ENCODE measurements around the gene FARSA. TPM values are rescaled to one million over a fixed set of nuclear protein-coding genes. Genes with fewer than 3 reads are reported as not detected.

The FARSA gene
- total and polyA plus RNA-seq, 2 of the 13 experiments (the other 11 are each of a cell fraction or from before 2014, with no cell fraction given), result 25.9 to 72.0 TPM

GRCh38 chr19:12890787-12891552, 42.5 kb downstream of the FARSA start, which contains the start of gene GCDH (continued):
- peak; percentile 61; the same call in 1 of the 2 replicates for TF ChIP-seq TFDP1 (CRISPR knock-in tag; IDR thresholded peaks at IDR 0.05; ENCODE audit: borderline replicate concordance)
- no peak for TF ChIP-seq TBX3 (IDR thresholded peaks at IDR 0.05; ENCODE audit: borderline replicate concordance)
- no peak for TF ChIP-seq KDM4B (CRISPR knock-in tag; IDR thresholded peaks at IDR 0.05)
- peak; percentile 79 for TF ChIP-seq CREB1 (IDR thresholded peaks at IDR 0.05)
- peak; percentile 99 for TF ChIP-seq CREB1 (CRISPR knock-in tag; IDR thresholded peaks at IDR 0.05)
- peak; percentile 34; the same call in 1 of the 2 replicates for TF ChIP-seq ZNF770 (CRISPR knock-in tag; IDR thresholded peaks at IDR 0.05)
- peak; percentile 72 for TF ChIP-seq ZNF224 (CRISPR knock-in tag; IDR thresholded peaks at IDR 0.05)
- TF ChIP-seq SIX4 (CRISPR knock-in tag; IDR thresholded peaks at IDR 0.05), result 0 out of 2 replicates have a peak, but pooled peaks have one; percentile 10
- peak; percentile 95 for TF ChIP-seq POLR2A (IDR thresholded peaks at IDR 0.05; ENCODE audit: insufficient read depth in 1 of 2, low read depth in 2 of 2, low read length in 2 of 2)
- TF ChIP-seq MXI1 (IDR thresholded peaks at IDR 0.05; ENCODE audit: borderline replicate concordance, low read depth, low read length), result peak; percentile 81; the same call in 2 of the 3 replicates
- peak; percentile 77; the same call in 1 of the 2 replicates for TF ChIP-seq ZNF33A (CRISPR knock-in tag; IDR thresholded peaks at IDR 0.05; ENCODE audit: borderline replicate concordance)
- peak; percentile 82; the same call in 1 of the 2 replicates for TF ChIP-seq DMAP1 (CRISPR knock-in tag; IDR thresholded peaks at IDR 0.05)
- no peak for TF ChIP-seq ZMAT5 (CRISPR knock-in tag; IDR thresholded peaks at IDR 0.05; ENCODE audit: borderline replicate concordance, low read depth)
- TF ChIP-seq GTF3A (CRISPR knock-in tag; conservative IDR thresholded peaks at IDR 0.05), result 0 out of 2 replicates have a peak, but pooled peaks have one; percentile 46
- TF ChIP-seq ZNF615 (CRISPR knock-in tag; IDR thresholded peaks at IDR 0.05; ENCODE audit: borderline replicate concordance), result no peak
- no peak for TF ChIP-seq NONO (IDR thresholded peaks at IDR 0.05)
- TF ChIP-seq NONO (CRISPR knock-in tag; conservative IDR thresholded peaks at IDR 0.05), result peak; percentile 70
- no peak for TF ChIP-seq HIC2 (CRISPR knock-in tag; IDR thresholded peaks at IDR 0.05; ENCODE audit: low read depth)
- no peak for TF ChIP-seq ZNF619 (CRISPR knock-in tag; IDR thresholded peaks at IDR 0.05)
- TF ChIP-seq XRCC5 (optimal IDR thresholded peaks at IDR 0.05; ENCODE audit: low read length), result peak; percentile 80
- TF ChIP-seq CEBPB (IDR thresholded peaks at IDR 0.05; ENCODE audit: borderline replicate concordance, low read depth, low read length), result no peak

All from HepG2 (cell line).